Mammary epithelial cell (primary cell): ENCODE data around the gene MARS1.

Experiments used
- CTCF ChIP-seq, 2 donors: IDR thresholded peaks in 1 of 2; conservative IDR thresholded peaks in 1 of 2; 2 replicates each; pipeline ENCODE4 v1.5.1; 2011 to 2012; ENCODE audit warnings: inconsistent platforms in 2 of 2, low read length in 2 of 2, mild to moderate bottlenecking in 2 of 2, control low read depth in 1 of 2, low read depth in 1 of 2; ENCODE audit not compliant: insufficient read depth in 1 of 2; ENCODE audit errors: extremely low read depth in 1 of 2
- EZH2 ChIP-seq: IDR thresholded peaks from 2 replicates; pipeline ENCODE4 v1.6.1; 2012; ENCODE audit warnings: low read length, inconsistent platforms, borderline replicate concordance

GRCh38 chr12:57550641-57551549, 63.0 kb downstream of the MARS1 start:
- TF ChIP-seq EZH2 = no peak
- TF ChIP-seq CTCF (conservative IDR thresholded peaks at IDR 0.05 in 1 of 2, IDR thresholded peaks at IDR 0.05 in 1 of 2; ENCODE audit: extremely low read depth in 1 of 2, insufficient read depth in 1 of 2, low read depth in 1 of 2, low read length in 2 of 2) = no peak
